A549 (cell line): Measurements from ENCODE around the gene NRXN3.

ENCODE experiments used
- GATA3 ChIP-seq: IDR thresholded peaks from 2 replicates; pipeline ENCODE4 v1.6.1; 2012; ENCODE audit warnings: borderline replicate concordance
- POLR2A ChIP-seq: IDR thresholded peaks from 2 replicates; pipeline ENCODE4 v1.6.1; 2012; ENCODE audit warnings: mild to moderate bottlenecking, low read length
- POLR2AphosphoS2 ChIP-seq: conservative IDR thresholded peaks from 2 replicates; pipeline ENCODE4 v1.6.1; 2012; ENCODE audit warnings: low read length, improper control_type of control experiment, inconsistent platforms
- RAD21 ChIP-seq, 2 experiments: fragments of >200 bp in 1 of 2; sonication (Bioruptor Twin) in 1 of 2; formaldehyde crosslinking in 1 of 2; IDR thresholded peaks in 1 of 2; conservative IDR thresholded peaks in 1 of 2; 2 replicates in 1 of 2; 3 replicates in 1 of 2; pipeline ENCODE4 v1.6.1; 2012 to 2018; ENCODE audit warnings: inconsistent platforms in 1 of 2
- RCOR1 ChIP-seq: fragments of 150-350 bp; IDR thresholded peaks from 2 replicates; pipeline ENCODE4 v1.6.1; 2014; ENCODE audit warnings: antibody characterized with exemption, low read length, low read depth
- SREBF2 ChIP-seq: fragments of 450-650 bp; IDR thresholded peaks from 2 replicates; pipeline ENCODE4 v1.6.1; 2014; ENCODE audit warnings: mild to moderate bottlenecking, moderate library complexity

DNA sequence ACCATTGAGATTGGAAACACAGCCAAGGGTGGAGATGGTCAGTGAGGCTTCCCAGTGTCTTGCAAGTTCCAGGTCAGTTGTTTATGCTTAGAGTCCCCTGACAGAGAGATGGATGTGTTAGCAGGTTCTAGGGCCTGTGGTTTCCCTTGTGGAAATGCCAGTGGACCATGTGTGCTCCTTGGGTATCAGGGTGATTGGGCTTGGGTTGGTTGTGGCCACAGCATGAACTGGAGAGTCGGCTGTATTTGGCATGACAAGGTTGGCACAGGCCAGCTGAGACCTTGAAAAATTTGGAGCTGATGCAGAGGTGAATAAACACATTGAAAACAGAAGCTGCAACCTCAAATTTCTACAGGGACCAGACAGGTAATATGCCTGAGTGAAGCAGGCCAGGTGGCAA lies 1373.2 kb downstream of the NRXN3 start:
- TF ChIP-seq RAD21 (conservative IDR thresholded peaks at IDR 0.05 in 1 of 2, IDR thresholded peaks at IDR 0.05 in 1 of 2): no peak
- TF ChIP-seq POLR2A: no peak
- no peak for TF ChIP-seq GATA3
- TF ChIP-seq SREBF2: no peak
- TF ChIP-seq POLR2AphosphoS2: no peak
- TF ChIP-seq RCOR1: no peak
